ENCODE results near the gene TSPAN18. TPM values are rescaled to one million over a fixed set of nuclear protein-coding genes. Genes with fewer than 3 reads are reported as not detected.
A peak's percentile ranks its signal among the peaks of the same experiment; 100 is the strongest.

Gene TSPAN18
- total and polyA plus RNA-seq, 2 experiments from 2014 or later, result 9.5 to 21.5 TPM

DNA sequence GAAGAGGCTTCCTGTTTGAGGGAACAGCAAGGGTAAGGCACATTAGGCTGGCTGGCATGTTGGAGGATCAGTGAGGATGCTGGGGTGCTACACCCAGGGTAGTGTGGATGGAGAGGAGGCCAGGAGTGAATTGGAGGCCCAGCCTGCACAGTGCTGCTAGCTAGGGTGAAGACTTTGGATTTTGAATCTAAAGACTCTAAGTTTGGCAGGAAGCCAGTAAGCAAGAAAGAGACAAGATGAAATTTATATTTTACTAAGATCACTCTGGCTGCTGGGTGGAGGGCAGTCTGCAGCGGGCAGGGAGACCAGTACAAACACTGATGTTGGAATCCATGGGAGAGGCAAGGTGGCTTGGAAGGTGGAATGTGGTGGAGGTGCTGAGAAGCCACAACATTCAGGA is 43.6 kb downstream of the TSPAN18 start:
- no peaks in the 10 kb centered on the region for H4K20me1 ChIP-seq (ENCODE audit: insufficient read depth, poor library complexity, severe bottlenecking)
- H3K79me2 ChIP-seq, result no peaks in the 10 kb centered on the region
- H3K4me1 ChIP-seq (ENCODE audit: insufficient read depth), result peaks cover 21% of the 10 kb centered on the region
- no peaks in the 10 kb centered on the region for H3K36me3 ChIP-seq (replicated peaks; ENCODE audit: insufficient read depth, low read depth)
- H3K4me3 ChIP-seq, result no peak overlapping the region
- no peak overlapping the region for H3K27ac ChIP-seq
- no peaks in the 10 kb centered on the region for H3K27me3 ChIP-seq
- DNase-seq (ENCODE audit: low spot score), result no peak
- H2AFZ ChIP-seq, result no peak overlapping the region
- no peaks in the 10 kb centered on the region for H3K9me2 ChIP-seq (replicated peaks; ENCODE audit: insufficient read depth)
- no peaks in the 10 kb centered on the region for H3K9me3 ChIP-seq (ENCODE audit: low read depth)
- H3K4me2 ChIP-seq, result no peak overlapping the region
- TF ChIP-seq EZH2phosphoT487 (IDR thresholded peaks at IDR 0.05; ENCODE audit: low read depth, severe bottlenecking, unreplicated experiment) (no peak), EZH2 (IDR thresholded peaks at IDR 0.05; ENCODE audit: borderline replicate concordance) (no peak), CTCF (IDR thresholded peaks at IDR 0.05; ENCODE audit: poor library complexity) (no peak)
- WGBS (ENCODE audit: low lambda C conversion rate, missing lambda C conversion rate), result 79% methylated on average over 1 of the region's 1 CpG

DNA sequence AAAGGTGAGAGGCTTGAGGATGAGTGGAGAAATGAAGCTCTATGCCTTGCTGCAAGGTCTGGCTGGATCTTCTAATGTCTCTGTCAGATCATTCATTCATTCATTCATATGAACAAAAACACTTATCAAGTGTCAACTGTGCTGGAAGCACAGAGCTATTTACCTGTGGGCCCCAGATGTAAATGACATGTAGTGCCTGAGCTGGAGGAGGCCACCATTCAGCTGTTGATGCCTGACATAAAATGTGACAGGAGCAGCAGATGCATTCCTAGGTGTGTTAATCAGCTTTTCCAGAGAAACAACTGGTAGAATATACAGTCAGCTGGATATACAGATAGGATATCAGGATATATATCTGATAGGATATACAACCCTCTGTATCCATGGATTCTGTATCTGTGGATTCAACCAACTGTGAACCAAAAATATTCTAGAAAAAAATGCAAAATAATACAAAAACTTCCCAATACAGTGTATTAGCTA is 44.5 kb downstream of the TSPAN18 start:
- no peak for TF ChIP-seq EZH2phosphoT487 (IDR thresholded peaks at IDR 0.05; ENCODE audit: low read depth, severe bottlenecking, unreplicated experiment)
- no peak for TF ChIP-seq CTCF (IDR thresholded peaks at IDR 0.05; ENCODE audit: poor library complexity)
- no peak for TF ChIP-seq EZH2 (IDR thresholded peaks at IDR 0.05; ENCODE audit: borderline replicate concordance)
- H3K4me1 ChIP-seq (ENCODE audit: insufficient read depth), result peaks cover 21% of the 10 kb centered on the region

DNA sequence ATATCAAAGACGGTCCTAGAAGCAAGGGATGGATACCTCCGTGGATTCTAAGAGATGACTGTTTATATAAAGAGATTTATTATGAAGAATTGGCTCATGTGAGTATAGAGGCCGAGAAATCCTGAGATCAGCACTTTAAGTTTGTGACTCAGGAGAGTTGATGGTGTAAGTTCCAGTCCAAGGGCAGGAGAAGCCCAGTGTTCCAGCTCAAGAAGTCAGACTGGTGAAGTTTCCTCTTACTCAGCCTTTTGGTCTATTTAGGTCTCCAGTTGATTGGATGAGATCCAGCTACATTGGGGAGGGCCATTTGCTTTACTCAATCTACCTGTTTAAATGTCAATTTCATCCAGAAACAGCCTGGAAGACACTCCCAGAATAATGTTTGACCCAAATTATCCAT is 45.1 kb downstream of the TSPAN18 start:
- no peaks in the 10 kb centered on the region for H3K36me3 ChIP-seq (replicated peaks; ENCODE audit: insufficient read depth, low read depth)
- no peak for TF ChIP-seq EZH2phosphoT487 (IDR thresholded peaks at IDR 0.05; ENCODE audit: low read depth, severe bottlenecking, unreplicated experiment)
- no peak for TF ChIP-seq EZH2 (IDR thresholded peaks at IDR 0.05; ENCODE audit: borderline replicate concordance)
- no peak for TF ChIP-seq CTCF (IDR thresholded peaks at IDR 0.05; ENCODE audit: poor library complexity)
- no peak overlapping the region for H3K4me3 ChIP-seq
- no peaks in the 10 kb centered on the region for H3K9me3 ChIP-seq (ENCODE audit: low read depth)
- H2AFZ ChIP-seq, result no peak overlapping the region
- no peaks in the 10 kb centered on the region for H3K79me2 ChIP-seq
- H3K27ac ChIP-seq, result peak overlapping the region; percentile 8
- H4K20me1 ChIP-seq (ENCODE audit: insufficient read depth, poor library complexity, severe bottlenecking), result no peaks in the 10 kb centered on the region
- H3K4me1 ChIP-seq (ENCODE audit: insufficient read depth), result peaks cover 21% of the 10 kb centered on the region
- H3K4me2 ChIP-seq, result no peak overlapping the region
- WGBS (ENCODE audit: low lambda C conversion rate, missing lambda C conversion rate), result 71% methylated on average over 3 of the region's 3 CpGs
- DNase-seq (ENCODE audit: low spot score), result no peak
- no peaks in the 10 kb centered on the region for H3K27me3 ChIP-seq
- no peaks in the 10 kb centered on the region for H3K9me2 ChIP-seq (replicated peaks; ENCODE audit: insufficient read depth)

More for the DNA sequence above, 44.5 kb downstream of the TSPAN18 start:
- no peak overlapping the region for H3K4me2 ChIP-seq
- H3K4me3 ChIP-seq, result no peak overlapping the region
- no peak overlapping the region for H3K27ac ChIP-seq
- no peaks in the 10 kb centered on the region for H4K20me1 ChIP-seq (ENCODE audit: insufficient read depth, poor library complexity, severe bottlenecking)
- H3K9me3 ChIP-seq (ENCODE audit: low read depth), result no peaks in the 10 kb centered on the region
- no peaks in the 10 kb centered on the region for H3K36me3 ChIP-seq (replicated peaks; ENCODE audit: insufficient read depth, low read depth)
- no peak overlapping the region for H2AFZ ChIP-seq
- H3K79me2 ChIP-seq, result no peaks in the 10 kb centered on the region
- no peak for DNase-seq (ENCODE audit: low spot score)
- H3K9me2 ChIP-seq (replicated peaks; ENCODE audit: insufficient read depth), result no peaks in the 10 kb centered on the region
- H3K27me3 ChIP-seq, result no peaks in the 10 kb centered on the region
